IPS-20b (cell line): ENCODE data around the gene ZMYND10.

ENCODE experiments used
- H3K27ac ChIP-seq: one replicate; pipeline ENCODE4 v1.5.1; 2013; ENCODE audit warnings: low read length
- H3K27me3 ChIP-seq: 2 replicates; pipeline ENCODE4 v1.6.1; 2013; ENCODE audit warnings: mild to moderate bottlenecking, low read length, inconsistent platforms; ENCODE audit not compliant: insufficient read depth
- H3K36me3 ChIP-seq: 2 replicates; pipeline ENCODE4 v1.6.1; 2013; ENCODE audit warnings: low read depth, mild to moderate bottlenecking, inconsistent platforms, low read length, moderate library complexity; ENCODE audit not compliant: insufficient read depth
- H3K4me1 ChIP-seq: 2 replicates; pipeline ENCODE4 v1.6.1; 2013; ENCODE audit warnings: mild to moderate bottlenecking, control low read depth, inconsistent platforms, low read length, moderate library complexity; ENCODE audit not compliant: insufficient read depth
- H3K4me3 ChIP-seq: 2 replicates; pipeline ENCODE4 v1.5.1; 2013; ENCODE audit warnings: mild to moderate bottlenecking, low read length, inconsistent platforms
- H3K9ac ChIP-seq: 2 replicates; pipeline ENCODE4 v1.6.1; 2013; ENCODE audit warnings: low read depth, mild to moderate bottlenecking, inconsistent platforms, low read length, moderate library complexity
- H3K9me3 ChIP-seq: 2 replicates; pipeline ENCODE4 v1.6.1; 2013; ENCODE audit warnings: mild to moderate bottlenecking, low read depth, low read length, inconsistent platforms; ENCODE audit not compliant: insufficient read depth

ZMYND10 gene

DNA sequence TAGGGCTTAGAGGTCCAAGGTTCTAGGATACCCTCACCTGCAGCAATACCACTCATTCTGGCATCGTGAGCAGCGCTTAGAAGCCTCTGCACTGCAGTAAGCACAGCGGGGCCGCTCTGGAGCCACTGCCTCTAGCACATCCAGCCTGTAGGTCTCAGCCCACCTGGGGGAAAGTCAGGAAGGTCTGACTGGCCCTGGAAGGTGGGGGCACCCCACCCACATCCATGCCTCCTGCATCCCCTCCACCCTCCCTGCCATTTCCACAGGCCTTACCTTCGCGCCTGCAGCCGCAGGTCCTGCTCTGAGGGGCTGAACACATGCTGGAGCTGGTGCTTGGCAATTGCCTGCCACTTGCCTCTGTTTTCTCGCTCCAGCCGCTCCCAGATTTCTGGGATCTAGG lies 4.0 kb downstream of the ZMYND10 start:
- Histone ChIP-seq H3K9me3 (no peaks in the 10 kb centered on the region), H3K27ac (no peak overlapping the region), H3K4me3 (peak overlapping the region; percentile 61; the same call in 1 of the 2 replicates), H3K9ac (no peak overlapping the region), H3K4me1 (no peaks in the 10 kb centered on the region), H3K36me3 (no peaks in the 10 kb centered on the region), H3K27me3 (peaks cover 87% of the 10 kb centered on the region)

GRCh38 chr3:50340448-50341329 lies 4.8 kb downstream of the ZMYND10 start, which contains the start of gene RASSF1:
Gene RASSF1, minus strand, starts transcription at chr3:50340836. Its CDS starts 31 bp downstream, at chr3:50340805.
- H3K9me3 ChIP-seq, result no peaks in the 10 kb centered on the region
- no peaks in the 10 kb centered on the region for H3K4me1 ChIP-seq
- H3K9ac ChIP-seq, result peak within 1 kb of the TSS; percentile 45; the same call in 1 of the 2 replicates
- no peak within 1 kb of the TSS for H3K27ac ChIP-seq
- no peaks in the 10 kb centered on the region for H3K36me3 ChIP-seq
- H3K27me3 ChIP-seq, result peaks cover 80% of the 10 kb centered on the region
- peak within 1 kb of the TSS; percentile 61 for H3K4me3 ChIP-seq

- no peak overlapping the region for H3K9ac ChIP-seq
- H3K4me3 ChIP-seq, result peak overlapping the region; percentile 61
Observed at GRCh38 chr3:50340147-50340447, 5.4 kb downstream of the ZMYND10 start.

GRCh38 chr3:50339485-50340146 lies 5.9 kb downstream of the ZMYND10 start:
- Histone ChIP-seq H3K9ac (no peak overlapping the region), H3K4me3 (peak overlapping the region; percentile 61), H3K27ac (no peak overlapping the region), H3K9me3 (no peaks in the 10 kb centered on the region), H3K27me3 (peaks cover 69% of the 10 kb centered on the region), H3K4me1 (no peaks in the 10 kb centered on the region; the same call in 1 of the 2 replicates), H3K36me3 (peaks cover 2% of the 10 kb centered on the region; the same call in 1 of the 2 replicates)

More at GRCh38 chr3:50340147-50340447, 5.4 kb downstream of the ZMYND10 start:
- Histone ChIP-seq H3K4me1 (no peaks in the 10 kb centered on the region; the same call in 1 of the 2 replicates), H3K9me3 (no peaks in the 10 kb centered on the region), H3K27ac (no peak overlapping the region), H3K36me3 (no peaks in the 10 kb centered on the region), H3K27me3 (peaks cover 74% of the 10 kb centered on the region)

DNA sequence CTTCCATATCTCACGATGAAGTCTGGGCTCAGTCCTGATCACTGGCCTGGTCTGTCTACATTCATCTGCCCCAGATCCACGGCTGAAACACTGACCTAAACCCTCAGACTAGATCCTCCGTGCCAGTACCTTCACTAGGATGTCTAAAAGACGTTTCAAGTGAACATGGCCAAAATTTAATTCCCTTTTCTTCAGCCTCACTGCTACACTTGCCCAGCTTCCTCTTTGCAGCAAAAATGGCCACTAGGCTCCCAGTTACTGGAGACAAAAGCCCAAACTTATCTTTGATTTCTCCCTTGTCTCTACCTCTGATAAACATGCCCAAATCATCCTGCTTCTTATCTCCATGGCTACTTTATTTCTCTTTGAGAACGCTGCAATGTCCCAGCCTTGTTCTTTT lies 6.6 kb downstream of the ZMYND10 start:
- no peak overlapping the region for H3K9ac ChIP-seq
- peaks cover 63% of the 10 kb centered on the region for H3K27me3 ChIP-seq
- H3K27ac ChIP-seq, result no peak overlapping the region
- no peaks in the 10 kb centered on the region for H3K9me3 ChIP-seq
- H3K4me3 ChIP-seq, result no peak overlapping the region
- H3K4me1 ChIP-seq, result no peaks in the 10 kb centered on the region; the same call in 1 of the 2 replicates
- H3K36me3 ChIP-seq, result peaks cover 7% of the 10 kb centered on the region; the same call in 1 of the 2 replicates

DNA sequence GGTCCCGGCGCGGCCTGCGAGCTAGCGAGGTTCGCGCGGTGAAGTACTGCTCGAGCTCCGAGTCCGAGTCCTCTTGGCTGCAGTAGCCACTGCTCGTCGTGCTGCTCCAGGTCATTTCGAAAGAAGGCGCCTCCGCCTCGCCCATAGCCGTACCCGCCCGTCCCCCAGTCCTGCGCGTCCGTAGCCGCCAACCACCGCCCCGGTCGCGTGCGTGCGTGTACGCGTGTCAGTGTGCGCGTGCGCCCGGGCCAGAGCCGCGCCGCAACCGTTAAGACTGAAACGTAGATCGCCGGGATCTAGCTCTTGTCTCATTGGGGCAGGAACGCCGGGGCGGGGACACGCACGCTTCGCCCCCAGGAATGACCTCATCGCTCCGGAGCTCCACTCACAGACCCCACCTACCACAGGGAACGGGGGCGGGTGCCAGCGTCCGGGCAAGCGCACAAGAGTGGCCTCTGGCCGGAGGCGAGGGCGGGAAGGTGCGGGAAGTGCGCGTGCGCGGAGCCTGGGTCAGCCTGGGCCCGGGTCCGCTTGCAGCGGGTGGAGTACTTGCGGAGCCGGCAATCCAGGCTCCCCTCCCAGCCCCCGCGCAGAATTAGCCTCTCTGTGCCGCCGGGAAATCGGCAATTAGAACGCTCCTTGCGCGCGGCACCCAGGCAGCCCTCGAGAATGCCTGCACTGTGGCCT lies 8.2 kb downstream of the ZMYND10 start:
- peaks cover 46% of the 10 kb centered on the region for H3K27me3 ChIP-seq
- peak overlapping the region; percentile 7 for H3K27ac ChIP-seq
- H3K9me3 ChIP-seq, result no peaks in the 10 kb centered on the region
- peaks cover 16% of the 10 kb centered on the region for H3K36me3 ChIP-seq
- no peaks in the 10 kb centered on the region; the same call in 1 of the 2 replicates for H3K4me1 ChIP-seq
- H3K4me3 ChIP-seq, result peak overlapping the region; percentile 90
- H3K9ac ChIP-seq, result peak overlapping the region; percentile 90; the same call in 1 of the 2 replicates

GRCh38 chr3:50336452-50337174 lies 8.9 kb downstream of the ZMYND10 start:
- H3K9me3 ChIP-seq, result no peaks in the 10 kb centered on the region
- H3K27me3 ChIP-seq, result peaks cover 39% of the 10 kb centered on the region
- H3K27ac ChIP-seq, result peak overlapping the region; percentile 7
- peaks cover 23% of the 10 kb centered on the region for H3K36me3 ChIP-seq
- H3K4me1 ChIP-seq, result no peaks in the 10 kb centered on the region; the same call in 1 of the 2 replicates
- H3K9ac ChIP-seq, result peak overlapping the region; percentile 90
- peak overlapping the region; percentile 90 for H3K4me3 ChIP-seq

DNA sequence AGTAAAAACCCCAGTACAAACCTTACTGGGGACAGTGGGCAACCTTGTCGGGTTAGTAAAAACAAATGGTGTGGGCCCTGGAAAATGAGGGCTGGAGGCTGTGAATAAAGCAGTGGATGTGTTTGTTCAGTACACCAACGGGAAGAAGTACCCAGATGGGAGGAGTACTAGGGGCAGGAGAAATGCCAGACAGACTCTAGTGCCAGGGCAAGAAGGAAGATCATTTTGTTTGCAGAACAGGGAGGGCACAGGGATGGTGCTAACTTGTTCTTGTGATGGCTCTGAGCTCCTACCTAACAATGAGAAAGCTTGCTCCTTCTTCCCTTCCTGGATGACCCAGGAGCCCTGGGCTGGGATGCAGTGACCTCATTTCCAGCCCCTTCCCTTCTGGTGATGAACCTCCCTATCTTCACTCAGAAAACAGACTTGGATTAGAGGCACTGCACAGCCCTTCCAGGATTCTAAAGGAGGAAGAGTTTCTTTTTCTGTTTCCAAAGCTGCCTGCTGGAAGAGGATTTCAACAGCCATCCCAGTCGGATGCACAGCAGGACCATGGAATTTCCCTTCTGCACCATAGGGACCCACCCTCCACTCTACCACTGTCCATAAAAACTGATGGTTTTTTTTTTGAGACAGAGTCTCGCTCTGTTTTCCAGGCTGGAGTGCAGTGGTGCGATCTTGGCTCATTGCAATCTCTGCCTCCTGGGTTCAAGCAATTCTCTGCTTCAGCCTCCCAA lies 11.0 kb downstream of the ZMYND10 start:
- Histone ChIP-seq H3K4me3 (no peak overlapping the region), H3K9ac (no peak overlapping the region), H3K9me3 (no peaks in the 10 kb centered on the region), H3K36me3 (peaks cover 44% of the 10 kb centered on the region), H3K27ac (no peak overlapping the region), H3K4me1 (no peaks in the 10 kb centered on the region; the same call in 1 of the 2 replicates), H3K27me3 (peaks cover 18% of the 10 kb centered on the region)

- Histone ChIP-seq H3K4me3 (no peak overlapping the region), H3K27me3 (peaks cover 12% of the 10 kb centered on the region), H3K27ac (no peak overlapping the region), H3K4me1 (no peaks in the 10 kb centered on the region; the same call in 1 of the 2 replicates), H3K9ac (no peak overlapping the region), H3K36me3 (peaks cover 48% of the 10 kb centered on the region), H3K9me3 (no peaks in the 10 kb centered on the region)
Observed at GRCh38 chr3:50333744-50334328, 11.7 kb downstream of the ZMYND10 start.

GRCh38 chr3:50331364-50331907 lies 14.1 kb downstream of the ZMYND10 start:
- Histone ChIP-seq H3K9me3 (no peaks in the 10 kb centered on the region), H3K9ac (no peak overlapping the region), H3K4me3 (no peak overlapping the region), H3K27ac (no peak overlapping the region), H3K4me1 (no peaks in the 10 kb centered on the region; the same call in 1 of the 2 replicates), H3K36me3 (peaks cover 48% of the 10 kb centered on the region), H3K27me3 (no peaks in the 10 kb centered on the region)
